Naive B cell (primary cell): ENCODE measurements around the gene TH. TPM values are rescaled to one million over a fixed set of nuclear protein-coding genes. Genes with fewer than 3 reads are reported as not detected.

ENCODE experiments used
- ATAC-seq, 2 donors: fragments of 150-1000 bp; cut with Tn5 transposase; 2 replicates each; pipeline ENCODE4 v1.10.0; 2021; ENCODE audit warnings: low read depth in 2 of 2, mild to moderate bottlenecking in 2 of 2, moderate library complexity in 2 of 2
- DNase-seq: peaks from one replicate; pipeline ENCODE4 v3.0.0; 2022
- H3K27ac Mint-ChIP-seq, 6 donors: one replicate each; pipeline ENCODE4 v1.8.0; 2020 to 2022; ENCODE audit warnings: mild to moderate bottlenecking in 6 of 6, mixed read lengths in 6 of 6, moderate library complexity in 5 of 6, inconsistent platforms in 2 of 6
- H3K27me3 Mint-ChIP-seq, 3 donors: one replicate each; pipeline ENCODE4 v1.8.0; 2021 to 2022; ENCODE audit warnings: mixed read lengths in 3 of 3, mild to moderate bottlenecking in 1 of 3
- H3K36me3 Mint-ChIP-seq, 2 donors: one replicate each; pipeline ENCODE4 v1.8.0; 2020 to 2022; ENCODE audit warnings: mixed read lengths in 2 of 2, inconsistent platforms in 1 of 2, mild to moderate bottlenecking in 1 of 2
- H3K4me1 Mint-ChIP-seq, 3 donors: one replicate each; pipeline ENCODE4 v1.8.0; 2020 to 2022; ENCODE audit warnings: mixed read lengths in 3 of 3, inconsistent platforms in 1 of 3, mild to moderate bottlenecking in 1 of 3, moderate library complexity in 1 of 3
- H3K4me3 Mint-ChIP-seq, 8 donors: one replicate each; pipeline ENCODE4 v1.8.0; 2020 to 2022; ENCODE audit warnings: mild to moderate bottlenecking in 8 of 8, mixed read lengths in 8 of 8, moderate library complexity in 8 of 8, inconsistent platforms in 2 of 8
- H3K9me3 Mint-ChIP-seq, 7 donors: one replicate each; pipeline ENCODE4 v1.8.0; 2020 to 2022; ENCODE audit warnings: mixed read lengths in 7 of 7, mild to moderate bottlenecking in 5 of 7, inconsistent platforms in 2 of 7, moderate library complexity in 1 of 7
- polyA plus RNA-seq, 6 donors: library from polyadenylated mRNA; unstranded; fragments of 300-500 nt; fragmentation: Illumina TruSeq; gene quantifications; one replicate each; pipeline ENCODE4 v1.2.3, GENCODE V29; 2021; ENCODE audit warnings: low read depth in 6 of 6

The TH gene
- polyA plus RNA-seq, 6 donors from 2014 or later = not detected

DNA sequence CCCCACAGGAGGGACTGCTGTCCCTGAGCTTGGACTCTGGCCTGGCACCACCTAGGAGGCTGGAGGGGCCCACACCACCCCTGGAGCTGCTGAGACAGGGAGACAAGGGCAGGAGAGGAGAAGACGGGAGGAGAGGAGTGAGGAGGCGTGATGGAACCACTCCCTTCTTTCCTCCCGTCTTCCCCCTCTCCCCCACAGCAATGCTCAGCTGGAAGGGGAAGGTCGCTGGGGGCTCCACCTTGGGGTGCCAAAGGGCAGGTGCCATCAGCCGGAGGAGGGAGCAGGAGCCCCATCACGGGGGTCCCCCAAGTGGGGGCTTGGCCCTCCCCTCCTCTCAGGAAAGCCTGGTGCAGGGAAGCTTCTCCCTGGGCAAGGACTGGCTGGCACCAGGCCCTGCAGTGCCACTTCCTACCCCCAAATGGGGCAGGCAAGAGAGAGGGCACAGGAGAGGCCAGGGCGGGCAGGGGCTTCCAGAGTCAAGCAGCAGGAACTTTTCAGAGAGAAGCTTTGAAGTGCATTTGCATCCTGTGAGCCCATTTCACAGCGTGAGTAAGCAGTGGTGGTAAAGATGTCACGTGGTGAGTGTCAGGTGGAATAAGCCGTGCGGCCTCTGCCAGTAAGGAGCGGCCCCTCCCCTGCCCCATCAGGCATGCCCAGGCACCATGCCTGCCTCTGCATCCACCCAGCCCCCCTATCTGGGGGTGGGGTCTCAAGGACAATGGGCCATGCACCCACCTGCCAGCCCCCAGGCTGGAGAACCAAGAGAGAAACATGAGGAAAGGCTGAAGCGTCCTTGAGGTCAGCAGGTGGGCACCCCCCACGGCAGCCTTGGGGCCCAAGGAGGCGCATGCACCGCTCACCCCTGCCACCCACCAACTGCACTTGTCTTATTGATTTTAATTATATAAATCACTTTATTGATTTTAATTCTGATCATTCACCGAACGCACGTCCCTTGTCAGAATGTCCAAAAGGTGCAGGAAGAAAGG, 37.3 kb downstream of the TH start:
- H3K4me3 Mint-ChIP-seq = peak overlapping the region in 2 of 8 donors; percentile 40 to 74
- no peak for DNase-seq
- H3K36me3 Mint-ChIP-seq = peaks cover 0 to 11% of the 10 kb centered on the region in 2 donors
- H3K27me3 Mint-ChIP-seq = peaks cover 22 to 77% (median 74%) of the 10 kb centered on the region in 3 donors
- H3K4me1 Mint-ChIP-seq = peaks cover 11 to 22% (median 20%) of the 10 kb centered on the region in 3 donors
- H3K9me3 Mint-ChIP-seq = peaks cover 0 to 12% (median 2%) of the 10 kb centered on the region in 7 donors
- ATAC-seq = no peak
- H3K27ac Mint-ChIP-seq = no peak overlapping the region

DNA sequence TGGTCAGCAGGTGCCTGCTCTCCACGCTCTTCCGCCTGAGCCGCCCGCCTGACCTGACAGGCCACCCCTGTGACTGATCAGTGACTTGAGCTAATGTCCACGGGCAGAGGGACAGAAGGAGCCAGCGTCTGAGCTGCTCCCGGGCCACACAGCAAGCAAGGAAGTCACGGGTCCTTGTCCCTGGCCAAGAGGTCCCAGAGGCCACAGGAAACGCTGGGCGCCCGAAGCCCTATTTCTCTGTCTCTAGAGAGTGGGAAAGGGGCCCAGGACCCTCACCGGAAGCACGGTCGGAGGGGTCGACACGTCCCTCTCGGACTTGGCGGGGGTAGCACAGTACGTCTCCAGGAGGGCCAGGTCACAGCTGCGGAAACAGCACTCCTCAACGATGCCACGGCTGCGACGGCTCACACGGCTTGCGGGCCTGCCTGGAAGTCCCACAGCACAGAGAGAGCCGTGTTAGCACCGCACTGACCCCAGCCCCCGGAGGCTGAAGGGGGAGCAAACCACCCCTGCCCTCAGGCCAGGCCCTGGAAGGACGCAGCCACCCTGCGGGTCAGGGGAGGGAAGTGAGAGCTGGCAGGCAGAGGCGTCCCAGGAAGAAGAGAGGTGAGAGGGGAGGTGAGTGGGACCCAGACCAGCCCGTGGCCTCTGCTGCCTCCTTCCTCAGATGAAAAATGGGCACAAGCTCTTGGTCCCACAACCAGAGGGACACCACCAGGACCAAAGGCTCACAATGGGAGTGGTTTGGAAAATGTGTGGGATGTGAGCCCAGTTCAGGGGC, 38.2 kb downstream of the TH start:
- Mint-ChIP-seq H3K9me3 (peaks cover 0 to 12% (median 2%) of the 10 kb centered on the region in 7 donors), H3K36me3 (peaks cover 0 to 11% of the 10 kb centered on the region in 2 donors), H3K27ac (no peak overlapping the region), H3K27me3 (peaks cover 21 to 81% (median 80%) of the 10 kb centered on the region in 3 donors), H3K4me1 (peaks cover 11 to 22% (median 18%) of the 10 kb centered on the region in 3 donors), H3K4me3 (no peak overlapping the region)
- ATAC-seq = no peak
- DNase-seq = no peak

DNA sequence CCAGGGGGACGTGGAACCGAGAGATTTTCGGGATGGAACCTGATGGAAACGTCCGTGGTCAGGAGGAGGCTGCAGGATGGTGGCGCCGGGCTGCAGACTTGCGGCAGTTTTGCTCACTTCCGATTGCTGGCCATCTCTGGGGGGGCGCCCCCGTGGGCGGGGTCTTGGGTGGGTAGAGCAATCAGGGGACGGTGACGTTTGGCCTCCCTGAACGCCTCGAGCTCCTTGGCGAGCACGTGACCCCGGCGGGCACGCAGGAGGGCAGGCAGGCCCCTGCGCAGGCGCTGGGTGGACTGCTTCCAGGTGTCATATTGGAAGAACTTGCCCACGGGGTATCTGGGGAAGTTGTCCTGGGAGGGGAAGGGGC, 38.8 kb downstream of the TH start:
- Mint-ChIP-seq H3K27me3 (peaks cover 18 to 77% (median 76%) of the 10 kb centered on the region in 3 donors), H3K36me3 (peaks cover 0 to 11% of the 10 kb centered on the region in 2 donors), H3K27ac (no peak overlapping the region), H3K9me3 (peaks cover 0 to 12% (median 2%) of the 10 kb centered on the region in 7 donors), H3K4me3 (no peak overlapping the region), H3K4me1 (peaks cover 9 to 22% (median 14%) of the 10 kb centered on the region in 3 donors)
- no peak for ATAC-seq
- no peak for DNase-seq

DNA sequence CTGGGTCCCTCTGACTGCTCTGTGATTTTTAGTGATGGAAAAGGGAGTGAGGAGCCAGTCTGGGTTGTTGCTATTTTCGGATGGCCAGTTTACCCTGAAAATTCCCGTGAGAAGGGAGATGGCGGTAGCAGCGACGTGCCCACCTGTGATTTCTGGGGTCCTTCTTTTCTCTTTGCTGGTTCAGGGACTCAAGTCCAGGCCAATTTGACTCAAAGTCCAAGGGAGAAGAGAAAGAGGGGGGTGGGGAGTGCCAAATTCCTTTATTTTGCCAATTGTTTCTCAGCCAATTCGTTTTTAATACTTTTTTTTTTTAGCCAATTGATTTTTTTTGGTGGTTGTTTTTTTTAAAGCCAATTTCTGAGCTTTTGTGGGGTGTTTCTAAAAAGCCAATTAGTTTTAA, 39.4 kb downstream of the TH start:
- Mint-ChIP-seq H3K27ac (no peak overlapping the region), H3K4me3 (no peak overlapping the region), H3K36me3 (peaks cover 0 to 11% of the 10 kb centered on the region in 2 donors), H3K4me1 (peaks cover 3 to 17% (median 10%) of the 10 kb centered on the region in 3 donors), H3K9me3 (peaks cover 0 to 12% (median 2%) of the 10 kb centered on the region in 7 donors), H3K27me3 (peaks cover 18 to 77% (median 74%) of the 10 kb centered on the region in 3 donors)
- no peak for ATAC-seq
- no peak for DNase-seq

DNA sequence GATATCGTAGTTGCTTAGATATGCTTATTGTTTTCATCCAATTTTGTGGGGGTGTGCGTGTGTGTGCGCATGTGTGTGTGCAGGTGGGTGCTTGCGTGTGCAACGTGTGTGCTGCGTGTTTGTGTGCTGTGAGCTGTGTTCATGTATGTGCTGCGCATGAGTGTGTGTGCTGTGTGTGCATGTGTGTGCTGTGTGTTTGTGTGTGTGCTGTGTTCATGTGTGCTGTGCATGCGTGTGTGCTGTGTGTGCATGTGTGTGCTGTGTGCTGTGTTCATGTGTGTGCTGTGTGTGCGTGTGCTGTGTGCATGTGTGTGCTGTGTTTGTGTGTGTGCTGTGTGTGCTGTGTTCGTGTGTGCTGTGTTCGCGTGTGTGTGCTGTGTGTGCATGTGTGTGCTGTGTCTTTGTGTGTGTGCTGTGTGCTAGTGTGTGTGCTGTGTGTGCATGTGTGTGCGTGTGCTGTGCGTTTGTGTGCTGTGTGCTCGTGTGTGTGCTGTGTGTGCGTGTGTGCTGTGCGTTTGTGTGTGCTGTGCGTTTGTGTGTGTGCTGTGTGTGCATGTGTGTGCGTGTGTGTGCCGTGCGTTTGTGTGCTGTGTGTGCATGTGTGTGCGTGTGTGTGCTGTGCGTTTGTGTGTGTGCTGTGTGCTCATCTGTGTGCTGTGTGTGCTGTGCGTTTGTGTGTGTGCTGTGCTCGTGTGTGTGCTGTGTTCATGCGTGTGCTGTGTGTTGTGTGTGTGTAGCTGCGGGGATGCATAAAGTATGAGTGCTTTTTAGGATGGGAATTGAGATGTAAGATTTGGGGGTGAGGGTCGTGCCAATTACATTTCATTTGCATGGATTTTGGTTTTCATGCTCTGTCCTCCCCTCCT, 40.0 kb downstream of the TH start:
- Mint-ChIP-seq H3K9me3 (peaks cover 0 to 15% (median 2%) of the 10 kb centered on the region in 7 donors), H3K36me3 (peaks cover 0 to 11% of the 10 kb centered on the region in 2 donors), H3K27me3 (peaks cover 18 to 77% (median 70%) of the 10 kb centered on the region in 3 donors), H3K4me3 (peak overlapping the region in 1 of 8 donors; percentile 6), H3K4me1 (peaks cover 1 to 12% (median 9%) of the 10 kb centered on the region in 3 donors), H3K27ac (peak overlapping the region in 2 of 6 donors; percentile 68 to 70)
- no peak for DNase-seq
- no peak for ATAC-seq

DNA sequence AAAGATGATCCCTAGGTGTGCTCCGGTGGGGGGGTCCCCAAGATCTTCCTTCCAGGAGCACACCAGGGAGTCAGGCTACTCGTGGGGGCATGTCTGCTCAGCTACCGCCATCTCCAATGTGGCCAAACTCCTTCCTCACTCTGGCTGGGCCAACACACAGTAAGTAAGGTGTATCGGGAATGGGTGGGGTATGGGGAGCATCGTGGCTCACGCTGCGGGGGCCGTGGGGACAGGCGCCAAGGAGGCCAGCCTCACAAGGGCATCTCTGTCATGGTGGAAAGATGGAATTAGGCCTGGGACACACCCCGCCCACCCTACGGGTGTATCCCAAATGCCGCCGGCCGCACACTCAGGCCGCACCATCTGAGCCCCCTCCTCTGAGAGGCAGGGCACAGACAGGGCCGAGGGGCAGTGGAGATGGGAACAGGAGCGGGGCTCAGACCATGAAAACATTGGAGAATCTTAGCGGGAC, 40.7 kb downstream of the TH start:
- peaks cover 16 to 77% (median 63%) of the 10 kb centered on the region in 3 donors for H3K27me3 Mint-ChIP-seq
- H3K27ac Mint-ChIP-seq = peak overlapping the region in 1 of 6 donors; percentile 68
- H3K4me1 Mint-ChIP-seq = peaks cover 1 to 12% (median 5%) of the 10 kb centered on the region in 3 donors
- peaks cover 0 to 11% of the 10 kb centered on the region in 2 donors for H3K36me3 Mint-ChIP-seq
- no peak for ATAC-seq
- H3K9me3 Mint-ChIP-seq = peaks cover 0 to 22% (median 2%) of the 10 kb centered on the region in 7 donors
- no peak overlapping the region for H3K4me3 Mint-ChIP-seq
- DNase-seq = no peak

DNA sequence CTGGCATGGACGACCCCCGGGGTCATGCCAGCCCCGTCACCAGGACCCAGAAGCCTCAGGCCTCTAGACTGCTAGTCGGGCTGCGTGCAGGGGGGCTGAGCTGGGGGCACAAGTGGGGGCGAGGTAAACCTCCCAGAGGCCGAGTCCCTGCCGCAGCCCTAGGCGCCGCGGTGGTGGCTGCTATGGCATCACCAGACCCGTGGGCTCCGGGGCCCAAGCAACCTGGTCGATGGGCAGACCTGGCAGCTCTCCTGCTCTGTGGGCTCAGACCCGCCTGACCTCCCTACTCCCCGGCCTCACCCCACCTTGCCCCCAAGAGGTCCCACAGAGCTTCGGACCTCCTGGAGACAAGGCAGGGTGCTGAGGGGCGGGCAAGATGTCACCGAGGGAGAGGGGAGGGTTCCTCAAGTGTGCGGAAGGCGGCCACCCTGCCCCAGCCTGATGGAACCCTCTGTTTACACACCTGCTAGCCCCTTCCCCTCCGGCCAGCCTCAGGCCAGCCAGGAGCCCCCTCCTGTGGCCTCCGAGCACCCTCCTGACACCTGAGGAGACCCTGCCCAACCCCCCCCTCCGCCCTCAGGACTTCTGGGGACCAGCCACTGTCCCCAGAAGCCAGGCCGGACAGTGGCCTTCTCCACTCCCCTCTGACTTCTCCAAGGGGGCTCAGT, 41.8 kb downstream of the TH start:
- Mint-ChIP-seq H3K36me3 (peaks cover 0 to 19% of the 10 kb centered on the region in 2 donors), H3K27me3 (peaks cover 11 to 77% (median 63%) of the 10 kb centered on the region in 3 donors), H3K9me3 (peaks cover 0 to 23% (median 2%) of the 10 kb centered on the region in 7 donors), H3K4me1 (peaks cover 1 to 12% (median 4%) of the 10 kb centered on the region in 3 donors), H3K27ac (no peak overlapping the region), H3K4me3 (no peak overlapping the region)
- ATAC-seq (no peak), DNase-seq (no peak)

DNA sequence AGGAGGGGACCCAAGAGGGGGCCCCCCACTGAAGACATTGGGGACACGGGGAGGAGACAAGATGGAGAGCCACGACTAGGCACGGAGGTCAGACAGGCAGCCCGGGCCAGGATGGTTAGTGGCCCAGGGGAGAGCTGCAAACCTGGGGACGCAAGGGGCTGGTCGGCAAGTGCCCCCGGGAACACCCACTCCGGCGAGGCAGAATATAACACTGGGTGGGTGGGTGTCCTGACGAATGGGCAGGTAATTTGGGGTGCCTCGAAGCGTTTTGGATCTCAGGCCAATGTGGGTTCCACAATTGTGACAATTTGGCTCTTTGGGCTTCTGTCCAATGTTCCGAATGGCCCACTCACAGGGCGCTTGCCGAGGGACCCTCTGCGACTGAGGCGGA, 42.3 kb downstream of the TH start:
- H3K9me3 Mint-ChIP-seq = peaks cover 0 to 23% (median 2%) of the 10 kb centered on the region in 7 donors
- H3K36me3 Mint-ChIP-seq = peaks cover 0 to 25% of the 10 kb centered on the region in 2 donors
- DNase-seq = no peak
- no peak overlapping the region for H3K27ac Mint-ChIP-seq
- ATAC-seq = no peak
- peaks cover 11 to 77% (median 63%) of the 10 kb centered on the region in 3 donors for H3K27me3 Mint-ChIP-seq
- H3K4me3 Mint-ChIP-seq = peak overlapping the region in 1 of 8 donors; percentile 33
- H3K4me1 Mint-ChIP-seq = peaks cover 1 to 12% (median 4%) of the 10 kb centered on the region in 3 donors

DNA sequence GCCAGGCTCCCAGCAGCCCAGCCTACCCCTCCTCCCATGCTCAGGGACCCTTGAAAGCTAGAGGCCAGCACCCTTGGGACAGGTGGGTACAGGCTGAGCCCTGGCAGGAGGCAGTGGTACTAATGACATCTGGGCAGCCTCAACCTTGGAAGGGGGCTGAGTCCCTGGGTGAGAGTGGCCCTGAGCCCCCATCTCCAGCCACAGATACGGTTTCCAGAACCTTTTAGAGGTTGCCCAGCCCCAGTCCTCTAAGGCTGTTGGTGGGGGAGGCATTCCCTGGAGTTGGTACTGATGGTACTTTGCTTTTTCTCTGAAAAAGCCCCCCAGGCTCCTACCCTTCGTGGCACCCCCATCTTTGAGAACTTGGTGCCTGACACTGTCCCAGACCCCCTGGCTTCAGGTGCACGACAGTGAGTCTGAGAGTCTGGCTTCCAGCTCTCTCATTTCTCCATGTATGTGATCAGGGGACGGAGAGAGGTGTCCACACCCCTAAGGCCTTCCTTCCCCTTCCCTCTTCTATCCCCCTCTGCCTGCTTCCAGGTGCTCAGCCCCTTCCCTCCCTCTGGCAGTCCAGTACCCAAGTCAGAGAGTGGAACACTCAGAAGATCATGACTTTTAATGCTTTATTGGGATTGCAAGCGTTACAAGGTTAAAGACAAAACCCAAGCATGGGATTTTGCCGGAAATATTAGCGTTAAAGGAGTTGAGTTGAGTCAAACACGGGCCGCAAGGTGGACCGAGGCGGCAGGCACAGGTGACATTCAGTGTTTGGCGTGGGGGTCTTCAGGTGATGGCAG, 42.9 kb downstream of the TH start:
- DNase-seq = no peak
- peaks cover 0 to 26% of the 10 kb centered on the region in 2 donors for H3K36me3 Mint-ChIP-seq
- H3K4me1 Mint-ChIP-seq = peaks cover 1 to 12% (median 4%) of the 10 kb centered on the region in 3 donors
- ATAC-seq = no peak
- H3K27me3 Mint-ChIP-seq = peaks cover 11 to 79% (median 66%) of the 10 kb centered on the region in 3 donors
- H3K4me3 Mint-ChIP-seq = no peak overlapping the region
- H3K9me3 Mint-ChIP-seq = peaks cover 0 to 23% (median 2%) of the 10 kb centered on the region in 7 donors
- H3K27ac Mint-ChIP-seq = no peak overlapping the region

DNA sequence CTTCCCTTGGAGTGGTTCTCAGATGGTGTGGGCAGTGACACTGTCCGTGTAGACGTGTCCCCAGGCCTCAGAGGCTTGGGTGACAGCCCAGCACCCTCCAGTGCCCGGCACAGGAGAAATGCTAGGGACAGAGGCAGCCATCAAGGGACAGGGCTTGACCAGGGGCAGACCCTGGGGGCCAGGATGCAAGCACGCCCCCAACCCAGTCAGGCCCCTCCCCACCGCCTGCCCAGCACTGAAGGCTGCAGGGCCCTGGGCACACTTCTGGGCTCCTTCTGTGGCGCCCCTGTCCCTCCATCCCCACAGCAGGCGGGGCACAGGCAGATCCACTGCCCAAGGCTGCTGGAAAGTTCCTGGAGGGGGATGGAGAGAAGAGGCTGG, 43.5 kb downstream of the TH start:
- Mint-ChIP-seq H3K4me1 (peaks cover 1 to 12% (median 4%) of the 10 kb centered on the region in 3 donors), H3K27ac (no peak overlapping the region), H3K36me3 (peaks cover 0 to 26% of the 10 kb centered on the region in 2 donors), H3K27me3 (peaks cover 11 to 79% (median 66%) of the 10 kb centered on the region in 3 donors), H3K4me3 (no peak overlapping the region), H3K9me3 (peaks cover 0 to 23% (median 2%) of the 10 kb centered on the region in 7 donors)
- no peak for ATAC-seq
- no peak for DNase-seq

DNA sequence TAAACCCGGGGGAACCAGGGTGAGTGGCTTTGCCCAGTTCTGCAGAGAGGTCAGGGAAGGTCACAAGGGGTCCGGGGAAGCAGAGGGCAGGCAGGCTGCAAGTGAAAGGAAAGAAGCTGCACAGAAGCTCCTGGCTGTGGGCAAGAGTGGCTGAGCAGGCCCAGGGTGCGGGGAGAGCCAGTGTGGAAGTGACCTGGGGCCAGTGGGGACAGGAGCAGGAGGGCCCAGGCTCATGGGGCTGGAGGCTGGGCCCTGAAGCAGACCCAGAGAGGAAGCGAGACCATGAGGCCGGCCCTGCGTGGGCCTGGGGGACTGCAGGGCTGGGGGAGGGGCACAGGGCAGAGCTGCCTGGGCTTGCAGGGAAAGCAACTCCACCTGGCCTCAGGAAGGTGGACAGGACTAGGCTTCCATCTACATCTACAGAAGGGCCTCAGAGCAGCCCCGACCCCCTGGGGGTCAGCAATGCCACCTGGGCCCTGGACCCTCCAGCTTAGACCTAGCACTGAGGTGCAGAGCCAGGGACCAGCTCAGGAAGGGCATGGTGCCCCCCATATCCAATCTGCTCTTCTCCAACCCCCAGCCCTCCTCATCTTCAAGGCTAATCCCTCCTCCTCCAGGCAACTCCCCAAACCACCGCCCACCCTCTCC, 44.0 kb downstream of the TH start:
- peaks cover 0 to 26% of the 10 kb centered on the region in 2 donors for H3K36me3 Mint-ChIP-seq
- H3K27ac Mint-ChIP-seq = no peak overlapping the region
- ATAC-seq = no peak
- no peak overlapping the region for H3K4me3 Mint-ChIP-seq
- peaks cover 11 to 77% (median 63%) of the 10 kb centered on the region in 3 donors for H3K27me3 Mint-ChIP-seq
- peaks cover 0 to 23% (median 2%) of the 10 kb centered on the region in 7 donors for H3K9me3 Mint-ChIP-seq
- DNase-seq = no peak
- peaks cover under 1 to 12% (median 1%) of the 10 kb centered on the region in 3 donors for H3K4me1 Mint-ChIP-seq
